Measurements from ENCODE around the gene KDELR1. TPM values are rescaled to one million over a fixed set of nuclear protein-coding genes. Genes with fewer than 3 reads are reported as not detected.

The KDELR1 gene
- total and polyA plus RNA-seq, 2 of the 13 experiments (the other 11 are each of a cell fraction or from before 2014, with no cell fraction given) = 134 to 185 TPM

DNA sequence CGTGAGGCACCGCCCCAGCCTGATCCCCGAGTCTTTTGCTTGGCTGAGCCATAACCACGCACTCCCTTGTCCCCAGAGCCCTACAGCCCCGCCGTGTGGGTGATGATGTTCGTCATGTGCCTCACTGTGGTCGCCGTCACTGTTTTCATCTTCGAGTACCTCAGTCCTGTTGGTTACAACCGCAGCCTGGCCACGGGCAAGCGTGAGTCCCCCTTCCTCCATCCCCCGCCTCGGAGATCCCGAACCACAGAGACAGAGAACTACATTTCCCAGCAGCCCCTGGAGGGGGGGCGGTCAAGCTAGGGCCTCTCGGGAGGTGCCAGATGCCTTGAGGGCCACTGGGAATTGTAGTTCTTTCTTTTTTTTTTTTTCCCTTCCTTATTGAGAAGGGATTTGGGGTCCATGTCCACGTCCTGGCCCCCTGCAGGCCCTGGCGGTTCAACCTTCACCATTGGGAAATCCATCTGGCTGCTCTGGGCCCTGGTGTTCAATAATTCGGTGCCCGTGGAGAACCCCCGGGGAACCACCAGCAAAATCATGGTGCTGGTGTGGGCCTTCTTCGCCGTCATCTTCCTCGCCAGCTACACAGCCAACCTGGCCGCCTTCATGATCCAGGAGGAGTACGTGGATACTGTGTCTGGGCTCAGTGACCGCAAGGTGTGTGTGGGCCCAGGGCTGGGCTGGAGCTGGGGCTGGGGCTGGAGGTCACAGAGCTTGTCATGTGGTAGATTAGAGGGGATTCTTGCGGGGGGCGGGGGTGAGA lies 28.0 kb upstream of the KDELR1 start (continued):
- TF ChIP-seq, protein P1, sequence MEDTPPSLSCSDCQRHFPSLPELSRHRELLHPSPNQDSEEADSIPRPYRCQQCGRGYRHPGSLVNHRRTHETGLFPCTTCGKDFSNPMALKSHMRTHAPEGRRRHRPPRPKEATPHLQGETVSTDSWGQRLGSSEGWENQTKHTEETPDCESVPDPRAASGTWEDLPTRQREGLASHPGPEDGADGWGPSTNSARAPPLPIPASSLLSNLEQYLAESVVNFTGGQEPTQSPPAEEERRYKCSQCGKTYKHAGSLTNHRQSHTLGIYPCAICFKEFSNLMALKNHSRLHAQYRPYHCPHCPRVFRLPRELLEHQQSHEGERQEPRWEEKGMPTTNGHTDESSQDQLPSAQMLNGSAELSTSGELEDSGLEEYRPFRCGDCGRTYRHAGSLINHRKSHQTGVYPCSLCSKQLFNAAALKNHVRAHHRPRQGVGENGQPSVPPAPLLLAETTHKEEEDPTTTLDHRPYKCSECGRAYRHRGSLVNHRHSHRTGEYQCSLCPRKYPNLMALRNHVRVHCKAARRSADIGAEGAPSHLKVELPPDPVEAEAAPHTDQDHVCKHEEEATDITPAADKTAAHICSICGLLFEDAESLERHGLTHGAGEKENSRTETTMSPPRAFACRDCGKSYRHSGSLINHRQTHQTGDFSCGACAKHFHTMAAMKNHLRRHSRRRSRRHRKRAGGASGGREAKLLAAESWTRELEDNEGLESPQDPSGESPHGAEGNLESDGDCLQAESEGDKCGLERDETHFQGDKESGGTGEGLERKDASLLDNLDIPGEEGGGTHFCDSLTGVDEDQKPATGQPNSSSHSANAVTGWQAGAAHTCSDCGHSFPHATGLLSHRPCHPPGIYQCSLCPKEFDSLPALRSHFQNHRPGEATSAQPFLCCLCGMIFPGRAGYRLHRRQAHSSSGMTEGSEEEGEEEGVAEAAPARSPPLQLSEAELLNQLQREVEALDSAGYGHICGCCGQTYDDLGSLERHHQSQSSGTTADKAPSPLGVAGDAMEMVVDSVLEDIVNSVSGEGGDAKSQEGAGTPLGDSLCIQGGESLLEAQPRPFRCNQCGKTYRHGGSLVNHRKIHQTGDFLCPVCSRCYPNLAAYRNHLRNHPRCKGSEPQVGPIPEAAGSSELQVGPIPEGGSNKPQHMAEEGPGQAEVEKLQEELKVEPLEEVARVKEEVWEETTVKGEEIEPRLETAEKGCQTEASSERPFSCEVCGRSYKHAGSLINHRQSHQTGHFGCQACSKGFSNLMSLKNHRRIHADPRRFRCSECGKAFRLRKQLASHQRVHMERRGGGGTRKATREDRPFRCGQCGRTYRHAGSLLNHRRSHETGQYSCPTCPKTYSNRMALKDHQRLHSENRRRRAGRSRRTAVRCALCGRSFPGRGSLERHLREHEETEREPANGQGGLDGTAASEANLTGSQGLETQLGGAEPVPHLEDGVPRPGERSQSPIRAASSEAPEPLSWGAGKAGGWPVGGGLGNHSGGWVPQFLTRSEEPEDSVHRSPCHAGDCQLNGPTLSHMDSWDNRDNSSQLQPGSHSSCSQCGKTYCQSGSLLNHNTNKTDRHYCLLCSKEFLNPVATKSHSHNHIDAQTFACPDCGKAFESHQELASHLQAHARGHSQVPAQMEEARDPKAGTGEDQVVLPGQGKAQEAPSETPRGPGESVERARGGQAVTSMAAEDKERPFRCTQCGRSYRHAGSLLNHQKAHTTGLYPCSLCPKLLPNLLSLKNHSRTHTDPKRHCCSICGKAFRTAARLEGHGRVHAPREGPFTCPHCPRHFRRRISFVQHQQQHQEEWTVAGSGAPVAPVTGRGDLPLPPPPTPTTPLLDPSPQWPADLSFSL (CRISPR knock-in tag; IDR thresholded peaks at IDR 0.05) = no peak
- no peak for TF ChIP-seq NR2F1 (CRISPR knock-in tag; IDR thresholded peaks at IDR 0.05)
- no peak for TF ChIP-seq MTF1 (CRISPR knock-in tag; IDR thresholded peaks at IDR 0.05)
- TF ChIP-seq ZNF713 (CRISPR knock-in tag; IDR thresholded peaks at IDR 0.05) = no peak
- TF ChIP-seq MAZ (IDR thresholded peaks at IDR 0.05; ENCODE audit: borderline replicate concordance, low read depth, low read length) = peak; percentile 70; the same call in 1 of the 2 replicates
- no peak; the same call in 1 of the 2 replicates for TF ChIP-seq MAZ (CRISPR knock-in tag; IDR thresholded peaks at IDR 0.05; ENCODE audit: low read depth)
- TF ChIP-seq, protein P2, sequence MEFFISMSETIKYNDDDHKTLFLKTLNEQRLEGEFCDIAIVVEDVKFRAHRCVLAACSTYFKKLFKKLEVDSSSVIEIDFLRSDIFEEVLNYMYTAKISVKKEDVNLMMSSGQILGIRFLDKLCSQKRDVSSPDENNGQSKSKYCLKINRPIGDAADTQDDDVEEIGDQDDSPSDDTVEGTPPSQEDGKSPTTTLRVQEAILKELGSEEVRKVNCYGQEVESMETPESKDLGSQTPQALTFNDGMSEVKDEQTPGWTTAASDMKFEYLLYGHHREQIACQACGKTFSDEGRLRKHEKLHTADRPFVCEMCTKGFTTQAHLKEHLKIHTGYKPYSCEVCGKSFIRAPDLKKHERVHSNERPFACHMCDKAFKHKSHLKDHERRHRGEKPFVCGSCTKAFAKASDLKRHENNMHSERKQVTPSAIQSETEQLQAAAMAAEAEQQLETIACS (CRISPR knock-in tag; IDR thresholded peaks at IDR 0.05) = no peak
- TF ChIP-seq HOXD1 (CRISPR knock-in tag; IDR thresholded peaks at IDR 0.05) = no peak
- TF ChIP-seq, protein P3, sequence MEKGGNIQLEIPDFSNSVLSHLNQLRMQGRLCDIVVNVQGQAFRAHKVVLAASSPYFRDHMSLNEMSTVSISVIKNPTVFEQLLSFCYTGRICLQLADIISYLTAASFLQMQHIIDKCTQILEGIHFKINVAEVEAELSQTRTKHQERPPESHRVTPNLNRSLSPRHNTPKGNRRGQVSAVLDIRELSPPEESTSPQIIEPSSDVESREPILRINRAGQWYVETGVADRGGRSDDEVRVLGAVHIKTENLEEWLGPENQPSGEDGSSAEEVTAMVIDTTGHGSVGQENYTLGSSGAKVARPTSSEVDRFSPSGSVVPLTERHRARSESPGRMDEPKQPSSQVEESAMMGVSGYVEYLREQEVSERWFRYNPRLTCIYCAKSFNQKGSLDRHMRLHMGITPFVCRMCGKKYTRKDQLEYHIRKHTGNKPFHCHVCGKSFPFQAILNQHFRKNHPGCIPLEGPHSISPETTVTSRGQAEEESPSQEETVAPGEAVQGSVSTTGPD (CRISPR knock-in tag; IDR thresholded peaks at IDR 0.05) = no peak
- TF ChIP-seq ZFP36L2 (CRISPR knock-in tag; IDR thresholded peaks at IDR 0.05) = no peak
- TF ChIP-seq TCF12 (IDR thresholded peaks at IDR 0.05) = no peak
- TF ChIP-seq TCF12 (CRISPR knock-in tag; IDR thresholded peaks at IDR 0.05) = no peak
- TF ChIP-seq ASH2L (IDR thresholded peaks at IDR 0.05; ENCODE audit: insufficient read length, low read depth, low read length) = no peak
- TF ChIP-seq GATA4 (IDR thresholded peaks at IDR 0.05; ENCODE audit: borderline replicate concordance, low read depth) = no peak
- TF ChIP-seq BCL6 (CRISPR knock-in tag; IDR thresholded peaks at IDR 0.05) = no peak
- TF ChIP-seq, protein P4, sequence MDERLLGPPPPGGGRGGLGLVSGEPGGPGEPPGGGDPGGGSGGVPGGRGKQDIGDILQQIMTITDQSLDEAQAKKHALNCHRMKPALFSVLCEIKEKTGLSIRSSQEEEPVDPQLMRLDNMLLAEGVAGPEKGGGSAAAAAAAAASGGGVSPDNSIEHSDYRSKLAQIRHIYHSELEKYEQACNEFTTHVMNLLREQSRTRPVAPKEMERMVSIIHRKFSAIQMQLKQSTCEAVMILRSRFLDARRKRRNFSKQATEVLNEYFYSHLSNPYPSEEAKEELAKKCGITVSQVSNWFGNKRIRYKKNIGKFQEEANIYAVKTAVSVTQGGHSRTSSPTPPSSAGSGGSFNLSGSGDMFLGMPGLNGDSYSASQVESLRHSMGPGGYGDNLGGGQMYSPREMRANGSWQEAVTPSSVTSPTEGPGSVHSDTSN (CRISPR knock-in tag; IDR thresholded peaks at IDR 0.05) = no peak
- no peak for TF ChIP-seq MAFG (CRISPR knock-in tag; IDR thresholded peaks at IDR 0.05)
- no peak for TF ChIP-seq RORA (CRISPR knock-in tag; IDR thresholded peaks at IDR 0.05)

Measured in HepG2 (cell line).